ENCODE measurements around the gene OR2J1.
"Not testable (repeated sequence)": the region's sequence is repeated elsewhere in the genome, so short reads cannot be mapped to it uniquely, and the experiment has no call there.

OR2J1 gene

GRCh38 chr6:29149444-29149843, 50.2 kb downstream of the OR2J1 start:
- intact Hi-C loops (cut with DNase I); DNase-seq: not testable (repeated sequence)

All from head of caudate nucleus (tissue), 42 donors.